ENCODE measurements around the gene OVOL2. TPM values are rescaled to one million over a fixed set of nuclear protein-coding genes. Genes with fewer than 3 reads are reported as not detected.

OVOL2 gene
- total and polyA plus RNA-seq, 2 donors (not counting 1 experiment from before 2014, with no cell fraction given), result not detected

GRCh38 chr20:18005990-18006364, 51.7 kb downstream of the OVOL2 start:
- peak overlapping the region in 1 of 2 donors; percentile 93 for H3K27ac ChIP-seq (ENCODE audit: low read length in 2 of 2)
- WGBS (ENCODE audit: insufficient coverage), result 91% methylated on average over 6 of the region's 6 CpGs
- no peaks in the 10 kb centered on the region for H3K9me3 Mint-ChIP-seq (ENCODE audit: insufficient read depth)
- TF ChIP-seq, protein P1, sequence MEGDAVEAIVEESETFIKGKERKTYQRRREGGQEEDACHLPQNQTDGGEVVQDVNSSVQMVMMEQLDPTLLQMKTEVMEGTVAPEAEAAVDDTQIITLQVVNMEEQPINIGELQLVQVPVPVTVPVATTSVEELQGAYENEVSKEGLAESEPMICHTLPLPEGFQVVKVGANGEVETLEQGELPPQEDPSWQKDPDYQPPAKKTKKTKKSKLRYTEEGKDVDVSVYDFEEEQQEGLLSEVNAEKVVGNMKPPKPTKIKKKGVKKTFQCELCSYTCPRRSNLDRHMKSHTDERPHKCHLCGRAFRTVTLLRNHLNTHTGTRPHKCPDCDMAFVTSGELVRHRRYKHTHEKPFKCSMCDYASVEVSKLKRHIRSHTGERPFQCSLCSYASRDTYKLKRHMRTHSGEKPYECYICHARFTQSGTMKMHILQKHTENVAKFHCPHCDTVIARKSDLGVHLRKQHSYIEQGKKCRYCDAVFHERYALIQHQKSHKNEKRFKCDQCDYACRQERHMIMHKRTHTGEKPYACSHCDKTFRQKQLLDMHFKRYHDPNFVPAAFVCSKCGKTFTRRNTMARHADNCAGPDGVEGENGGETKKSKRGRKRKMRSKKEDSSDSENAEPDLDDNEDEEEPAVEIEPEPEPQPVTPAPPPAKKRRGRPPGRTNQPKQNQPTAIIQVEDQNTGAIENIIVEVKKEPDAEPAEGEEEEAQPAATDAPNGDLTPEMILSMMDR (IDR thresholded peaks at IDR 0.05), result no peak
- TF ChIP-seq EZH2 (IDR thresholded peaks at IDR 0.05; ENCODE audit: borderline replicate concordance, insufficient read depth, low read depth, low read length, poor library complexity, severe bottlenecking), result no peak
- peak overlapping the region; percentile 47 for H3K27ac Mint-ChIP-seq
- no peaks in the 10 kb centered on the region for H3K9me3 ChIP-seq (ENCODE audit: control extremely low read depth in 1 of 3, control insufficient read depth in 2 of 3, insufficient read depth in 1 of 3, low read length in 2 of 3)
- ATAC-seq (ENCODE audit: low read depth) (no peak), DNase-seq (no peak)
- intact Hi-C loops (cut with micrococcal nuclease), result loop anchor here (1.0 kb wide), 1 partner anchor 10 kb away; no protein-coding TSS in a partner anchor
- H3K4me1 Mint-ChIP-seq, result peaks cover 37% of the 10 kb centered on the region
- no peaks in the 10 kb centered on the region for H4K20me1 ChIP-seq (ENCODE audit: control insufficient read depth, insufficient read depth, low read length, poor library complexity, severe bottlenecking)
- H3K9ac ChIP-seq (ENCODE audit: low read length), result no peak overlapping the region
- CTCF ChIA-PET, result interaction anchor here (0.8 to 1.9 kb wide), 6 partner anchors 9 to 324 kb away, joined by 3 to 8 read pairs (median 4); partner anchors contain the start of gene RRBP1
- no peaks in the 10 kb centered on the region for H3K27me3 ChIP-seq (replicated peaks in 1 of 4; ENCODE audit: control extremely low read depth in 1 of 4, control insufficient read depth in 3 of 4, insufficient read depth in 4 of 4, low read length in 3 of 4)
- H3K4me2 ChIP-seq (replicated peaks; ENCODE audit: low read depth, low read length, poor library complexity, severe bottlenecking), result peak overlapping the region; percentile 61
- peak overlapping the region; percentile 49 for H2AFZ ChIP-seq (ENCODE audit: insufficient read depth, low read depth, low read length, poor library complexity, severe bottlenecking)
- no peaks in the 10 kb centered on the region for H3K27me3 Mint-ChIP-seq
- no peak overlapping the region for H3K4me3 Mint-ChIP-seq
- H3K79me2 ChIP-seq (ENCODE audit: control insufficient read depth, insufficient read depth, low read length), result no peaks in the 10 kb centered on the region
- H3K4me1 ChIP-seq (ENCODE audit: control insufficient read depth in 2 of 2, insufficient read depth in 2 of 2, low read length in 2 of 2), result peaks cover 35 to 36% of the 10 kb centered on the region in 2 donors
- no peaks in the 10 kb centered on the region for H3K36me3 ChIP-seq (replicated peaks in 1 of 2; ENCODE audit: control extremely low read depth in 1 of 2, control insufficient read depth in 1 of 2, extremely low read depth in 1 of 2, insufficient read depth in 2 of 2, low read length in 1 of 2)
- POLR2A ChIA-PET, result interaction anchor here (0.8 kb wide), 1 partner anchor 36 kb away, joined by 5 read pairs; no protein-coding TSS in a partner anchor
- no peak overlapping the region for H3K4me3 ChIP-seq (ENCODE audit: control extremely low read depth in 1 of 5, extremely low read depth in 1 of 5, insufficient read depth in 1 of 5, low read depth in 2 of 5, low read length in 4 of 5)

DNA sequence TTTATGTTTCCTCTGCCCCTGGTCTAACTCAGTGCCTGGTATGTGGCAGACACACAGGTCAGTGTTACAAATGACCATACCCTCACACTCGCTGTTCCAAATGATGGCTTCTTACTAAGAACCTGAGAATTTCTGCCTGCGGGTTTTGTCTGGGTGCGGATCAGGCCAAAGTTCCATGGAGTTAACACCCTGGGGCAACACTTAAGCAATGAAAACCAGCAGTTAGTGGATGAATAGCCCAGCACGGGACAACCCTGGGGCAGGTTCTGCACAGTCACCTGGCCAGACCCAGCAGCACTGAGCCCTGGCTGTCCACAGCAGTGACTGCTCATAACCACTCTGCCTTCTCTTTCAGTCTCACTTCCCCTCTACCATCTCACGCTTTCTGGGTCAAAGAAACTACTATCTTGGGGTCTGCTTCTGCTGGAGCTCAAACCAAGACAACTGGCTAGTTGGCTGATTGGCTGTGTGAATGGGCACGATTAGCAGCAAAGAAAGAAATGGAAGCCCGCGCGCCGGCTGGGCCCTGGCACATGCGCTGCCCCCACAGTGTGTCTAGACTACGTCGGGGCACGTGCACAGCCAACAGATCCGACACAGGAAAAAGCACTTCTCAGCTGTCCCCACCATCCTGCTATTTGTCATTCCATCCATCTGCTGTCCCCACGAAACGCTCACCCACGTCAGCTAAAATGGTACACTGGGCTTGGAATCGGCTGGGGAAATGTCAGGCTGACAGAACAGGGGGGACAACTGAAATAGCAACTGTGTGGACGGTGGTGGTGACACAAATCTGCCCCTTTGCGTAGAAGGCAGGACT, 52.3 kb downstream of the OVOL2 start:
- H3K27me3 Mint-ChIP-seq, result no peaks in the 10 kb centered on the region
- ATAC-seq (ENCODE audit: low read depth), result peak; percentile 84
- WGBS (ENCODE audit: insufficient coverage), result 70% methylated on average over 20 of the region's 21 CpGs
- ChIA-PET CTCF (interaction anchor here (0.6 to 1.9 kb wide), 7 partner anchors 8 to 323 kb away, joined by 3 to 8 read pairs (median 5); partner anchors contain the start of gene RRBP1), POLR2A (interaction anchor here (0.8 kb wide), 1 partner anchor 35 kb away, joined by 5 read pairs; no protein-coding TSS in a partner anchor)
- Histone ChIP-seq H3K27me3 (replicated peaks in 1 of 4; ENCODE audit: control extremely low read depth in 1 of 4, control insufficient read depth in 3 of 4, insufficient read depth in 4 of 4, low read length in 3 of 4) (no peaks in the 10 kb centered on the region), H3K4me2 (replicated peaks; ENCODE audit: low read depth, low read length, poor library complexity, severe bottlenecking) (peak overlapping the region; percentile 61), H2AFZ (ENCODE audit: insufficient read depth, low read depth, low read length, poor library complexity, severe bottlenecking) (peak overlapping the region; percentile 49), H3K9me3 (ENCODE audit: control extremely low read depth in 1 of 3, control insufficient read depth in 2 of 3, insufficient read depth in 1 of 3, low read length in 2 of 3) (no peaks in the 10 kb centered on the region), H3K27ac (ENCODE audit: low read length in 2 of 2) (peak overlapping the region in 1 of 2 donors; percentile 93), H4K20me1 (ENCODE audit: control insufficient read depth, insufficient read depth, low read length, poor library complexity, severe bottlenecking) (no peaks in the 10 kb centered on the region), H3K79me2 (ENCODE audit: control insufficient read depth, insufficient read depth, low read length) (no peaks in the 10 kb centered on the region), H3K4me3 (ENCODE audit: control extremely low read depth in 1 of 5, extremely low read depth in 1 of 5, insufficient read depth in 1 of 5, low read depth in 2 of 5, low read length in 4 of 5) (no peak overlapping the region), H3K36me3 (replicated peaks in 1 of 2; ENCODE audit: control extremely low read depth in 1 of 2, control insufficient read depth in 1 of 2, extremely low read depth in 1 of 2, insufficient read depth in 2 of 2, low read length in 1 of 2) (no peaks in the 10 kb centered on the region), H3K9ac (ENCODE audit: low read length) (peak overlapping the region; percentile 11), H3K4me1 (ENCODE audit: control insufficient read depth in 2 of 2, insufficient read depth in 2 of 2, low read length in 2 of 2) (peaks cover 35 to 36% of the 10 kb centered on the region in 2 donors)
- TF ChIP-seq, protein P1 (IDR thresholded peaks at IDR 0.05), result no peak
- TF ChIP-seq EZH2 (IDR thresholded peaks at IDR 0.05; ENCODE audit: borderline replicate concordance, insufficient read depth, low read depth, low read length, poor library complexity, severe bottlenecking), result no peak
- no peaks in the 10 kb centered on the region for H3K9me3 Mint-ChIP-seq (ENCODE audit: insufficient read depth)
- peak overlapping the region; percentile 76 for H3K4me3 Mint-ChIP-seq
- H3K27ac Mint-ChIP-seq, result peak overlapping the region; percentile 89
- DNase-seq, result peak; percentile 67
- peaks cover 37% of the 10 kb centered on the region for H3K4me1 Mint-ChIP-seq
- intact Hi-C loops (cut with micrococcal nuclease), result loop anchor here (1.0 kb wide), 1 partner anchor 9 kb away; no protein-coding TSS in a partner anchor
